CD4-positive, CD25-positive, alpha-beta regulatory T cell (primary cell): Measurements from ENCODE around the gene PCDHGB2. TPM values are rescaled to one million over a fixed set of nuclear protein-coding genes. Genes with fewer than 3 reads are reported as not detected.
"Not testable (repeated sequence)": the region's sequence is repeated elsewhere in the genome, so short reads cannot be mapped to it uniquely, and the experiment has no call there.

Source experiments
- ATAC-seq, 2 donors: fragments of 150-1000 bp; cut with Tn5 transposase; one replicate each; pipeline ENCODE4 v1.10.0; 2021; ENCODE audit warnings: low read depth in 2 of 2, moderate number of reproducible peaks in 2 of 2, moderate library complexity in 1 of 2
- DNase-seq, 3 donors: peaks; one replicate each; pipeline versions ENCODE4 v3.0.0 to v3.0.0-alpha.2; 2012 to 2022; ENCODE audit warnings: mixed read lengths in 1 of 3
- H3K27ac ChIP-seq: one replicate; pipeline ENCODE4 v1.7.0; 2013; ENCODE audit warnings: mild to moderate bottlenecking, low read length; ENCODE audit not compliant: insufficient read depth, poor library complexity, severe bottlenecking
- H3K27me3 ChIP-seq: one replicate; pipeline ENCODE4 v1.7.0; 2013; ENCODE audit warnings: low read length; ENCODE audit not compliant: control insufficient read depth, insufficient read depth
- H3K36me3 ChIP-seq: one replicate; pipeline ENCODE4 v1.7.0; 2013; ENCODE audit warnings: mild to moderate bottlenecking, low read length, moderate library complexity; ENCODE audit not compliant: control insufficient read depth, insufficient read depth
- H3K4me1 ChIP-seq: 2 replicates; pipeline ENCODE4 v1.7.0; 2013; ENCODE audit warnings: mild to moderate bottlenecking, low read length; ENCODE audit not compliant: insufficient read depth, control insufficient read depth, poor library complexity, severe bottlenecking
- H3K4me3 ChIP-seq: one replicate; pipeline ENCODE4 v1.7.0; 2013; ENCODE audit warnings: low read depth, mild to moderate bottlenecking, low read length, moderate library complexity
- H3K9me3 ChIP-seq, 2 experiments: 1 replicate in 1 of 2; 2 replicates in 1 of 2; pipeline ENCODE4 v1.7.0; 2013; ENCODE audit warnings: low read length in 2 of 2, mild to moderate bottlenecking in 1 of 2, moderate library complexity in 1 of 2; ENCODE audit not compliant: control insufficient read depth in 2 of 2
- H3K27ac Mint-ChIP-seq, 3 donors: one replicate each; pipeline ENCODE4 v1.8.0; 2020 to 2022; ENCODE audit warnings: mild to moderate bottlenecking in 3 of 3, mixed read lengths in 3 of 3, moderate library complexity in 2 of 3
- H3K27me3 Mint-ChIP-seq: one replicate; pipeline ENCODE4 v1.8.0; 2022; ENCODE audit warnings: mild to moderate bottlenecking, mixed read lengths
- H3K36me3 Mint-ChIP-seq: one replicate; pipeline ENCODE4 v1.8.0; 2020; ENCODE audit warnings: mixed read lengths
- H3K4me1 Mint-ChIP-seq, 4 donors: one replicate each; pipeline ENCODE4 v1.8.0; 2020 to 2022; ENCODE audit warnings: mixed read lengths in 4 of 4, mild to moderate bottlenecking in 1 of 4
- H3K4me3 Mint-ChIP-seq, 4 donors: one replicate each; pipeline ENCODE4 v1.8.0; 2020 to 2022; ENCODE audit warnings: mild to moderate bottlenecking in 4 of 4, mixed read lengths in 4 of 4, moderate library complexity in 3 of 4
- H3K9me3 Mint-ChIP-seq, 7 donors: one replicate each; pipeline ENCODE4 v1.8.0; 2020 to 2022; ENCODE audit warnings: mixed read lengths in 7 of 7, mild to moderate bottlenecking in 3 of 7, moderate library complexity in 2 of 7
- polyA plus RNA-seq, 4 donors: library from polyadenylated mRNA; unstranded; fragments of 300-500 nt; fragmentation: Illumina TruSeq; gene quantifications; one replicate each; pipeline ENCODE4 v1.2.3, GENCODE V29; 2021
- total RNA-seq: library from RNA; stranded (reverse); gene quantifications from one replicate; pipeline ENCODE4 v1.2.3, GENCODE V29; 2022

PCDHGB2 gene
- total RNA-seq (0.20 TPM), polyA plus RNA-seq (under 1 TPM in 1 of 4 donors, not detected in 3; 0.54 TPM)

DNA sequence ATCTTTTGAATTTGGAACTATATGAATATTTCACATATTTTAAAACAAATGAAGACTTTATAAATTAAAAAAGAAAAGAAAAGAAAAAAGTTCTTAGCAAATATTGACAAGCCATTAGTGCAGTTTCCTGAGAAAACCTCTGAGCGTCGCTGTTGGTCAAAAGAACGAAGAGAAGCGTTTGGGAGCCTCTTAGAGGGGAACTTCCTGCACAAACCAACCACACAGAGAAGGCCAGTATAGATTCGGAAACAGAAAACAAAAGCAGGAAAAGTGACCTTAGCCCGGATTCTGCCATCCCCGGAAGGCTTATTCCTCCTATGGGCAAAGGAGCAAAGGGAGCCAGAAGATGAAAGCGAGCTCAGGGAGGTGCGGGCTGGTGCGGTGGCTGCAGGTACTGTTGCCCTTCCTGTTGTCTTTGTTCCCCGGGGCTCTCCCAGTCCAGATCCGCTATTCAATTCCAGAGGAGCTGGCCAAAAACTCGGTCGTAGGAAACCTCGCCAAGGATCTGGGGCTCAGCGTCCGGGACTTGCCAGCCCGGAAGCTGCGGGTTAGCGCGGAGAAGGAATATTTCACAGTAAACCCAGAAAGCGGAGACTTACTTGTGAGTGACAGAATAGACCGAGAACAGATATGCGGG, at the start of gene PCDHGB2:
Gene PCDHGB2 (plus strand): TSS at position 205 of the 637 bp plus-strand sequence. CDS start 142 bp downstream, at position 347.
- Histone ChIP-seq H3K36me3 (no peaks in the 10 kb centered on the region), H3K27ac (no peak within 1 kb of the TSS), H3K27me3 (peaks cover 21% of the 10 kb centered on the region), H3K9me3 (peaks cover 22 to 41% of the 10 kb centered on the region in 2 experiments), H3K4me3 (peak within 1 kb of the TSS; percentile 54), H3K4me1 (no peaks in the 10 kb centered on the region)
- ATAC-seq (no peak), DNase-seq (peak in 1 of 3 donors; percentile 35)
- Mint-ChIP-seq H3K27ac (peak within 1 kb of the TSS in 1 of 3 donors; percentile 32), H3K36me3 (peaks cover 6% of the 10 kb centered on the region), H3K4me3 (peak within 1 kb of the TSS; percentile 65 to 89 (median 80)), H3K9me3 (peaks cover 0 to 56% (median 16%) of the 10 kb centered on the region in 7 donors), H3K4me1 (peaks cover 0 to 10% (median 5%) of the 10 kb centered on the region in 4 donors), H3K27me3 (peaks cover 64% of the 10 kb centered on the region)

DNA sequence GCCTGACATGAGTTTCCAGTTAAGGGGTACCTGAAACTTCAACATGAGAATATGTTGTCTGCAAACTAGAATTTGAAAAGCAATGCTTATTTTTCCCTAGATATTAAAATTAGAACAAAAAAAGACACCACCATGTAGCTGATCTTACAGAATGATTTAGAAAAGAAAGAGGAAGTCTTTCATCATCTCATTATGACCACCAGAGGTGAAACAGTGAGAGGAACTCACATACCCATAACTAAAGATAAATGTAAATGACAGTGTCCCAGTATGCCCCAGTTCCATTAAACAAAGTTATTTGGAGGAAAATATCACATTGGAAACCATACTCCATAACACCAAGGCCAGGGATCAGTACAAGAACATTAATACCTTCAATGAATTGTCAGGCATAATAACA, 46.1 kb upstream of the PCDHGB2 start:
- no peak for ATAC-seq
- Histone ChIP-seq H3K9me3 (peaks cover 74 to 92% of the 10 kb centered on the region in 2 experiments), H3K36me3 (peaks cover 3% of the 10 kb centered on the region), H3K27ac (no peak overlapping the region), H3K4me3 (no peak overlapping the region), H3K4me1 (no peaks in the 10 kb centered on the region), H3K27me3 (no peaks in the 10 kb centered on the region)
- DNase-seq: no peak
- Mint-ChIP-seq H3K36me3 (peaks cover 37% of the 10 kb centered on the region), H3K9me3 (peaks cover 0 to 89% (median 44%) of the 10 kb centered on the region in 7 donors), H3K4me3 (no peak overlapping the region), H3K27me3 (no peaks in the 10 kb centered on the region), H3K4me1 (peaks cover 3 to 11% (median 8%) of the 10 kb centered on the region in 4 donors), H3K27ac (no peak overlapping the region)

DNA sequence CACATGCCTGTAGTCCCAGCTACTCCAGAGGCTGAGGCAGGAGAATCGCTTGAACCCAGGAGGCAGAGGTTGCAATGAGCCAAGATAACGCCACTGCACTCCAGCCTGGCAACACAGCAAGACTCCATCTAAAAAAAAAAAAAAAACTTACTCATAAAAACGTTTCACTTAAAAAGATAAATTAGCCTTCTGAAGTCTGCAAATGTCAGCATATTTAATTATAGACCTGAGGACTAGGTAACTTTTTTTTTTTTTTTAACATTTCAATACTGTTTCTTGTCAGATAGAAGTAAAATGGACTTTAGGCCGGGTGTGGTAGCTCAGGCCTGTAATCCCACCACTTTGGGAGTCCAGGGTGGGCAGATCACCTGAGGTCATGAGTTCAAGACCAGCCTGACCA, 42.8 kb upstream of the PCDHGB2 start:
- peaks cover 48% of the 10 kb centered on the region for H3K36me3 Mint-ChIP-seq
- H3K27me3 ChIP-seq, DNase-seq, H3K27ac ChIP-seq, H3K27ac Mint-ChIP-seq, H3K4me1 ChIP-seq, H3K27me3 Mint-ChIP-seq, H3K4me3 ChIP-seq, H3K4me3 Mint-ChIP-seq, ATAC-seq: not testable (repeated sequence)
- peaks cover 3 to 90% (median 52%) of the 10 kb centered on the region in 7 donors for H3K9me3 Mint-ChIP-seq
- H3K9me3 ChIP-seq: peaks cover 73 to 95% of the 10 kb centered on the region in 2 experiments
- H3K4me1 Mint-ChIP-seq: peaks cover 12 to 39% (median 26%) of the 10 kb centered on the region in 4 donors
- H3K36me3 ChIP-seq: peaks cover 14% of the 10 kb centered on the region

DNA sequence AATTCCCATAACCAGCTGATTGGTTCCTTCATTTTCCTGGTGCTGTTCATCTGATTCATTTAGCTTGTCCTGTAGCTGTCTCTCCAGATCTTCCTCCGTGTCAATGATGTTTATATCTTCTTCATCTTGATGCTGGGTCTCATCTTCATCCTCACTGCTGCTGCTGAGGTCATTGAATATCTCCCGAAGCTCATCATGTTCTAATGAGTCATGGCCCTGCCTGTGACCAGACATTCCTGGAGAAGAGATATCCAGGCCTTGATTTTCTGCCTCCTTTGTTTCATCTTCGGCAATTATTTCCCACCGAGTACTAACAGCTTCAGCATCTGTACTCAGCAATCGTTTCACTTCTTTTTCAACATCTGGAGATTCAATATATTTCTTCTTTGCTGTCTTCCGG, 40.6 kb upstream of the PCDHGB2 start:
- peaks cover 62 to 80% of the 10 kb centered on the region in 2 experiments for H3K9me3 ChIP-seq
- peak overlapping the region; percentile 93 for H3K4me3 ChIP-seq
- H3K27me3 ChIP-seq: no peaks in the 10 kb centered on the region
- peaks cover 14% of the 10 kb centered on the region for H3K36me3 ChIP-seq
- peaks cover 5% of the 10 kb centered on the region for H3K4me1 ChIP-seq
- no peak for ATAC-seq
- no peak for DNase-seq
- H3K4me3 Mint-ChIP-seq: peak overlapping the region in 3 of 4 donors; percentile 56 to 96 (median 75)
- peaks cover 38% of the 10 kb centered on the region for H3K36me3 Mint-ChIP-seq
- H3K27ac Mint-ChIP-seq: peak overlapping the region in 1 of 3 donors; percentile 99
- H3K4me1 Mint-ChIP-seq: peaks cover 12 to 39% (median 26%) of the 10 kb centered on the region in 4 donors
- peaks cover 3 to 82% (median 41%) of the 10 kb centered on the region in 7 donors for H3K9me3 Mint-ChIP-seq
- peaks cover 8% of the 10 kb centered on the region for H3K27me3 Mint-ChIP-seq
- H3K27ac ChIP-seq: no peak overlapping the region

DNA sequence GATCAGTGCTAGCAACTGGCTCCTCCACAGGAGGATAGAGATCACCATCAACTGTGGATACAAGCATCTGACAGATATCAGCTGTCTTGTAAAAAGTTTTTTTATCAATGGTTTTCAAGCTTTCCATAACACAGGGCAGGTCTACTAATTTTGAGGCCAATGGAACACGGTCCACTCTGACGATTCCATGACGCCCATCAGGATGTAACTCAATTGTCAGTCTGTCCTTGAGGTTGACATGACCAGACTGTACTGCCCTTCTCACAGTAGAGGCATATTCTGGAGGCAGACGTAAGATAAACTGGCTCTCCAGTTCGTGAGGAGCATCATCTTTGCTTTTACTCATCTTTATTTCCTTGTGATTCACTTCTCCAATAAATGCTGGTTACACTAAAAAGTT, 40.1 kb upstream of the PCDHGB2 start:
- peaks cover 59 to 75% of the 10 kb centered on the region in 2 experiments for H3K9me3 ChIP-seq
- peaks cover 3 to 80% (median 38%) of the 10 kb centered on the region in 7 donors for H3K9me3 Mint-ChIP-seq

DNA sequence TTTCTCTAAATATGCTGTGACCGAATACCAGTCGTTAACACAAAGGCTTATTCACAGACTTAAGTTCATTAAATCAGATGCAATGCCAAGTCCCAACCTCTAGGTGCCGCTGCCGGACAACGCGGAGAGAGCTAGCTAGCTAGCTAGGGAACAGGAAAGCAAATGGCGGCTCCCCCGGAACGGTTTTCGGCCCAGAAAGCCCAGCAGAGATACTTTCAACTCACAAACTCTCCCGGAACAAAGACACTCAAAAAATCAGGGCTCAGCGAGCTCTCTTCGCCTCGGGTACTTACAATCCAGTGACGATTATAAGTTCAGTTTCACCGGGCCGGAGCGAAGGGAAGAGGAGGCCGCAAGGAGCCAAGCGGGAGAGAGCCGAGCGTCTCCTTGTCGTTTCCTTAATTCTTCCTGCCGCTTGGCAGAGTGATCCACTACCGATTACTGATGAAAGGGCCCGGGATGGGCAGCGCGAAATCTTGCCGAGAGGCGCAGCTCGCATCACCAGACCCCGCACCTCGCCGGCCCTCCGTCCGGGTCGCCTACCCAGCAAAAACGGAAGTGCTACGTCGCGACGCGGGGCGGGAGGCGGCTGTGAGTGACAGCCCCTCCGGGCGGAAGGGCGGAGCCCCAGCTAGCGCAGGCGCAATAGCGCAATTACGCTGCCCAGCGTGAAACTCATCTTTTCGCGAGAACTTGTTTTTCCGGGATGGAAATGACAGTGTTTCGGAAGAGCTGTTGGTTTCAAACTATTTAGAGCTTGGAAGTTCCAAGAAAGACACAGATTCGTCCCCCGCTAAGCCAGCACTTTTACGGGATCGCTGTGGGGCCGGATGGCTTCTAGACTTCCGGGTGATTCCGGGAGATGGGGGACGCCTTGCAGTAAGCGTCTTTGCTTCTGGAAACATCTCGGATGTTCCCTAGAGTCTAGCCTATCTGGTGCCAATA, 39.3 kb upstream of the PCDHGB2 start, which contains the start of gene TAF7:
Gene TAF7 (minus strand): TSS at position 560 of the 945 bp plus-strand sequence. CDS start 740 bp downstream, outside the sequence.
- Histone ChIP-seq H3K9me3 (peaks cover 53 to 67% of the 10 kb centered on the region in 2 experiments), H3K4me3 (peak within 1 kb of the TSS; percentile 93), H3K4me1 (peaks cover 5% of the 10 kb centered on the region), H3K27ac (peak within 1 kb of the TSS; percentile 97), H3K27me3 (no peaks in the 10 kb centered on the region), H3K36me3 (peaks cover 14% of the 10 kb centered on the region)
- peaks cover 3 to 72% (median 34%) of the 10 kb centered on the region in 7 donors for H3K9me3 Mint-ChIP-seq
- peak within 1 kb of the TSS; percentile 93 to 100 (median 95) for H3K4me3 Mint-ChIP-seq
- ATAC-seq (peak; percentile 87 to 88), DNase-seq (peak; percentile 84 to 94 (median 93))
- H3K36me3 Mint-ChIP-seq: peaks cover 27% of the 10 kb centered on the region
- H3K27ac Mint-ChIP-seq: peak within 1 kb of the TSS; percentile 99
- peaks cover 12% of the 10 kb centered on the region for H3K27me3 Mint-ChIP-seq
- H3K4me1 Mint-ChIP-seq: peaks cover 12 to 36% (median 25%) of the 10 kb centered on the region in 4 donors

More for the DNA sequence above, 40.1 kb upstream of the PCDHGB2 start:
- Mint-ChIP-seq H3K36me3 (peaks cover 35% of the 10 kb centered on the region), H3K27ac (peak overlapping the region in 2 of 3 donors; percentile 99), H3K4me3 (peak overlapping the region; percentile 93 to 100 (median 95)), H3K27me3 (peaks cover 10% of the 10 kb centered on the region), H3K4me1 (peaks cover 12 to 39% (median 26%) of the 10 kb centered on the region in 4 donors)
- peaks cover 5% of the 10 kb centered on the region for H3K4me1 ChIP-seq
- ATAC-seq (no peak), DNase-seq (no peak)
- peak overlapping the region; percentile 93 for H3K4me3 ChIP-seq
- peaks cover 14% of the 10 kb centered on the region for H3K36me3 ChIP-seq
- H3K27ac ChIP-seq: peak overlapping the region; percentile 97
- H3K27me3 ChIP-seq: no peaks in the 10 kb centered on the region

DNA sequence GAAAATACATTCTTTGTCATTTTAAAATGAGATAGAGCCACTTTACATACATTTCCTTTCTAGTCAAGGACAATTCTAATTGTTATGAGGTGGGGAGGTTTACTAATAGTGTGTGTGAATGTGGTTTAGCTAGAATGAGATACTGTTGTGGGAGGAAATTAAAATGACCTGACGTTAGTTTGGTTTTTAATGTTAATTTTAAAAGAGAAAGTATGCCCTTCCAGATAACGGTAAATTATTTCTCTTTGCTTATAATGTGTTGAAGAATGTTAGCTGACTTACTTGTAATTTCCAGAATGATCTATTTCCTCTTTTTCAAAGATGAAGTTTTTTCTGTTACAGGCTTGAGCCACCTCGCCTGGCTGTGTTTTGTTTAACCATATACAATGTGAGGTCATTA, 37.5 kb upstream of the PCDHGB2 start:
- H3K27me3 ChIP-seq: peaks cover 4% of the 10 kb centered on the region
- H3K4me3 Mint-ChIP-seq: peak overlapping the region in 3 of 4 donors; percentile 13 to 93 (median 53)
- H3K4me1 Mint-ChIP-seq: peaks cover 13 to 45% (median 26%) of the 10 kb centered on the region in 4 donors
- ATAC-seq (no peak), DNase-seq (no peak)
- H3K27ac Mint-ChIP-seq: no peak overlapping the region
- peaks cover 47 to 50% of the 10 kb centered on the region in 2 experiments for H3K9me3 ChIP-seq
- H3K27me3 Mint-ChIP-seq: peaks cover 21% of the 10 kb centered on the region
- H3K27ac ChIP-seq: no peak overlapping the region
- H3K36me3 ChIP-seq: peaks cover 11% of the 10 kb centered on the region
- peaks cover 5% of the 10 kb centered on the region for H3K4me1 ChIP-seq
- peaks cover 24% of the 10 kb centered on the region for H3K36me3 Mint-ChIP-seq
- peak overlapping the region; percentile 7 for H3K4me3 ChIP-seq
- peaks cover 3 to 67% (median 34%) of the 10 kb centered on the region in 7 donors for H3K9me3 Mint-ChIP-seq
